GM19397 (cell line): ENCODE results near the gene ADAMTSL4.

Experiments used
- ATAC-seq: cut with Tn5 transposase; IDR thresholded peaks from one replicate; pipeline ENCODE4 v1.9.1; 2021; ENCODE audit warnings: mild to moderate bottlenecking, moderate library complexity; ENCODE audit not compliant: unreplicated experiment

ADAMTSL4 gene

DNA sequence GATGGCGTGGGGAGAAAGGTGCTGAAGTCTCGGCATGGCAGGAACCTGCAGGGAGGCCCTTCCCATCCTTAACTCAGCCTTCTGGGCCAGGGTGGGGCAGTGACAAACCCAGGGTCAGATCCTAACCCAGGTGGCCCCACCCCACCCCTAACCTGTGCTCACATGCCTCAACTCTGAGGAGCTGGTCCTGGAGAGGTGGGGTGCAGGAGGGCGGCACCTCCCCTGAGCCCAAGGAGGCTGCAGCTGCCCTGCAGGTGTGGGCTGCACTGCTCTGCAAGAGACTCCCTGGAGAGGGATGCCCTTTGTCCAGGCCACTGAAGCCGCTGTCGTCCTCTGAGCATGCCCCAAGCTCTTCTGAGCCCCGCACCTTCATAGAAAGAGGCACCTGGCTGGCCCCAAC lies 15.2 kb upstream of the ADAMTSL4 start:
- no peak for ATAC-seq

DNA sequence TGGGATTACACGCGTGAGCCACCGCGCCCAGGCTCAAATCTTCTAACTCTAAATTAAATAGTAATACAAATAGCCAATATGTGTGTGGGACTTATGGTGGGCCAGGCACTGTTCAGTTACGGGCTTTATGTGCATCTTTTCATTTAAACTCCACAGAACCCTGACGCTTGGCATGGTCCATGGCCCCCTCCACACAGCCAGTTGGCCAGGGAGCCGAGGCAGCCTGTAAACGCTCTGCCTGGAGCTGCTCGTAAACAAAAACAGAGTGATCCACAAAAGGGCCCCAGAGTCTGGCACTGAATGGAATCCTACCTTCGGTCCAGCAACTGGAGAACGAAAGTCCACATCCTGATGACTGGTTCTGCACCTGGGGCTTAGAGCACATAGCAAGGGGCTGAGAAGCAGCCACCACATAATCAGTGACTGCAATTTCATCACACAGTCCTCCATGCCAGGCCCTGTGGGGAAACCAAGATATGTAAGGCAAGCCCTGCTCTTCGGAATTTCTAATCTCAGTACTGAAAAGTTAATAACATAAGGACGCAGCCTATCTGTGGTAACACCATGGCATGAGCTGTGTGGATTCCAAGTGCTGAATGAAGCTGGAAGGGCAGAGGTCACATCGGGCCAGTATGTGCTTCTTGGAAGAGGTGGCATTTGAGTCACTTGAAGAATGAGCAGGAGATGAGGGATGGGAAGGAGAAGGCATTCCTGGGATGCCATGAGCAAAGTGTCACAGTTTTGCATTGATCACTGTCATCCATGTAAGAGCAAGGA lies 13.5 kb upstream of the ADAMTSL4 start:
- no peak for ATAC-seq

DNA sequence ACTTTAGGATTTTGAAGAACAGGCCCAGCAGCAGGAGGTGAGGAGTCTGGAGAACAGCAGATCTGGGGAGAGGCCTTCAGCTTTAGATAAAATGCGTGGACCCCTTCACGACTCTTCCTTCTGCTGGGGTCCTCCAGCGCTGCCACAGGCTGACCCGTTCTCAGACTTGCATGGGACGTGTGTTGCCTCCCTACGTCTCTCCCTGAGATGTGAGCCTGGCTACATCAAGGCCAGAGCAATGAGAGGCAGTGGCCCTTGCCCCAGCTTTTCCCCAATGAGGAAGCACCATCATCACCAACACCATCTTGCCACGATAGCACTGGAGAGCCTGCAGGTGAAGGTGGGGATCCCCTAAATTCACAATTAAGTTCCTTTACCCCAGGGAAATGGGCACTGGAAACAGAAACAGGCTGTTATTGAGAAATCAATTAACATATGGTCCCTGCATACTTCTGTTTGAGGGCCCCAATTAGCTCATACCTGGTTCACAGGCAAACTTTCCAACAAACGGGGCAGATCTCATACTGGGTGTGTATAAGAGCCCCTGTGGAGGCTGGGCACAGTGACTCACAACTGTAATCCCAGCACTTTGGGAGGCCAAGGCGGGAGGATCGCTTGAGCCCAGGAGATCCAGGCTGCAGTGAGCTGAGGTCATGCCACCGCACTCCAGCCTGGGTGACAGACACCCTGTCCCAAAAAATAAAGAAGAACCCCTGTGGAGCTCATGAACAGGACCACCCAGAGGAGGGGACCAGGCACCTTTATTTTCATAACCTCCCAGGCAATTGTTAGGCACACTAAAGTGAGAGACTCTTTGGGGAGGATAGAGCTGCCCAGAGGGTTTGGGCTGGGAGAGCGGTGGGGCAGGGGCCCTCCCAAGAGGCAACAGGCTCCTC lies 12.1 kb upstream of the ADAMTSL4 start:
- ATAC-seq, result no peak

DNA sequence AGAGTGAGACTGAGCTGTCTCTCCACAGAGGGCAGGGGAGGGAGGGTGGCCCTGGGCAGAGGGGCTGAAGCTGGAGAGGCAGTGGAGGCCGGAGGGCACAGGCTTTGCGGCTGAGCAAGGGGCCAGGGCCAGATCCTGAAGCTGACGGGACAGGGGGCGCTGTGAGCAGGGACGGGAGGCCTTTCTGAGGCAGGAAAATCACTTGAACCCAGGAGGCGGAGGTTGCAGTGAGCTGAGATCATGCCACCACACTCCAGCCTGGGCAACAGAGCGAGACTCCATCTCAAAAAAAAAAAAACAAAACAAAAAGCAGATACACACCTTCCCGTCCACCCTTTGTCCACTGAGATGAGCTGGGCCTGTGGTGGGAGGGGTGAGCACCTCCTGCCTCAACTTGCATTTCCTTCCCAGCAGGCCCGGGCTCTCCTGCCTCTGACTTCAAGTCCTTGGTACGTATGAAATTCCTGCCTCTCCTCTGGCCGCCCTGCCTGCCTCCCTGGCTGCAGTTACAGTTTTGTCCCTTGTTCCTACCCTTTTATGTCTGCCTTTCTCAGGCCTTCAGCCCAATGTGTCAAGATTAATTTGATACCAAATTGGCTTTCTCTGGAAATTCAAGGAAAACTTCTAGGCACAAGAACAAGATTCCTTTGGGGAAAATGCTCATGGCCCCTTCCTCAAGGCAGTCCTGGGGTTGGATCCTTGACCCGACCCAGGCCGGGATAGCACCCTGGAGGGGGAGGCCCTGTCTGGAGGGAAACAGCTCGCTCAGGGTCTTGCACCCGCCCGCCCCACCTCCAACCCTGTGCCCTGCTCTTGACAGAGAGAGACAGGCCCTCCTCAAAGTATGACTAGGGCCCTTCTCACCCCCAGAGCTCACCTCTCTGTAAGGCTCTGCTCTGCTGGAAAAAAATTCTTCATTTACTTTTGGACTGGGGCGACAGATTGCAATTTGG lies 11.2 kb upstream of the ADAMTSL4 start:
- no peak for ATAC-seq

DNA sequence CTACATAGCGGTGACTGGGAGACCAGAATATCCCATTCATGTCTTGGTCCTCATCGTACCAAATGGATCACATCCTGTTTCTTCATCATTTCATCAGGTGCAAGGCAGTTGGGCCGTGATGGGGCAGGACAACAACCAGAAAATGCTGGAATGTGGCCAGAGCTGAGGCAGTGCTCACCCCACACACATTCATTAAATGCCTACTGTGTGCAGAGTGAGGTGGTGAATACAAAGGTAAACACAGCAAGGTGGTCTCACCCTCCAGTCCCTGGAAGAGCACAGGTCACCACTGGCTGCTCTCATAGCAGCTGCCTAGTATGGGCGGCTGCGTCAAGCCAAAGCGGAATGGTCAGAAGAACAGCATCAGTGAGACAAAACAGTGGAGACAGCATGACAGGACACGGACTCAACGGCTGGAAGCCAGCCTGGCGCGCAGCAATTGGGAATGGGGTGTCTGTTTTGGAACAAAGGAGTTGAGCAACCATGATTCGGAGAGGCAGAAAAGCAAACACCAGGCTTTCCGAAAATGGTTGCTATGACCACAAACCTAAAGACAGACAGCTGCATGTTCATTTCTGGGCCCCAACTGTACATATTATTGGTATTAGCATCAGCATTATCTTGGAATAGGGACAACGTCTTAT lies 5.6 kb upstream of the ADAMTSL4 start:
- ATAC-seq, result no peak

DNA sequence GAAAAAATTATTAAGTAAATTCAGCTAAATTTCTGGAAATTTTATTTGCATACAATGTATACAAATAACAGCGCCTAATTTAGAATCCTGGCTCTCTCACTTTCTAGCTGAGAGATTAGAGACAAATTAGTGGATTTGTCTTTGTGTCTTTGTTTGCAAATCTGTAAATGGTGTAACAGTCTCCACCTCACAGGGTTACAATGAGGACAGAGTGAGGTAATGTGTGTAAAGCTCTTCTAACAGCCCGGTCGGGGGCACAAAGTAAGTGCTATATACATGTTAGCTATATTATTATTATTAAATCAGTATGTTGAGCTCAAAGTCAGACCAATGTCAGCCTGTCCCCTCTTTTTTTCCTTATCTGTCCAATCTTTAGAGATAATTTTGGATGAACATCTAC lies 5.0 kb upstream of the ADAMTSL4 start:
- no peak for ATAC-seq

DNA sequence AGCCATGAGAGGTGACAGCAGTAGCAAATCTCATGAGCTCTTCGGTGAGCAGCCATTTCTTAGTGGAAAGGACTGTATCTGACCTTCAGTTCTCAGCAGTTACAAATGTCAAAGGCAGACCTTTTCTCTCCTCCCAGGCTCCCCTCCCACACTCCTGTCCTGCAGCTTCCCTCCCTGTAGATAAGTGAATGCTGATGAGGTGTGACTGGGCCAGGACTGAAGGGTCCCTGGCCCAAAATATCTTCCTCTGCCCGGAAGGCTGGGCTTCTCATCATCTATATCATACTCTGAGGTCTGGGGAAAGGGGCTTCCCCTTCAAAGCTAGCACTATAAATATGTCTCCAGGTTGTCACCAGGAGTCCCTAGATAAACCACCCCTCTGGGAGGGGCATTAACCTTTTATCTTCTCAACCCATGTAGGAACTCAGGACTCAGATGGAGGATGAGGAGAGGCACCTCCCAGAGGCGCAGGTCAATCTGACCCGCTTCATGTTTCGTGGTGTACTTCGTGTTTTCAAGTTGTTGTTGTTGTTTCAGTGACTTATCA lies 3.6 kb upstream of the ADAMTSL4 start:
- ATAC-seq, result no peak

DNA sequence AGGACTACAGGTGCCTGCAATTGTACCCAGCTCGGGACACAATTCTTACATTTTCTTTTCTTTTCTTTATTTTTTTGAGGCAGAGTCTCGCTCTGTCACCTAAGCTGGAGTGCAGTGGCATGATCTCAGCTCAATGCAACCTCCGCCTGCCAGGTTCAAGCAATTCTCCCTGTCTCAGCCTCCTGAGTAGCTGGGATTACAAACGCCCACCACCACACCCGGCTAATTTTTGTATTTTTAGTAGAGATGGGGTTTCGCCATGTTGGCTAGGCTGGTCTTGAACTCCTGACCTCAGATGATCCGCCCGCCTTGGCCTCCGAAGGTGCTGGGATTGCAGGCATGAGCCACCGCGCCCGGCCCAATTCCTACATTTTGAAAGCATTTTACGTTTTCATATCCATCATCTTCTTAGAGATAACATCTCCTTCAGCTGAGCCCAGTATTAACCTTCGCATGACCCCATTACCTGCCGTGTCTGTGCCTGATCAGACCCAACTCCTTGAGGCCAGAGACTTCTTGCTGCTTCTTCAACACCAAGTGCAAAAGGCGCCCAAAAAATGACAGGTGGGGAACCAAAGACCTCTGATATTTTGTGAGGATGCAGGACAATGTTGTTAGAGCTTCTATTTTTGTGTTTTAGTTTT lies 2.8 kb upstream of the ADAMTSL4 start:
- no peak for ATAC-seq

DNA sequence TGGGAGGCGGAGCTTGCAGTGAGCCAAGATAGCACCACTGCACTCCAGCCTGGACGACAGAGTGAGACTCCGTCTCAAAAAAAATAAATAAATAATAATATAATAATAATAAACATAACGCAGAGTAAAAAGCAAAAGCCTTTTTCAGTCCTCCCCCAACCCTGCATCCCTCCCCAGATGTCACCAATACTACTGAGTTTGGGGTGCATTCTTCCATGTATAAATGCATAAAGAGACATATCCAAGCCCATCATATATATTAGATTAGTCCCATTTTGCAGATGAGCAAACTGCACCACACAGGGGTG lies 930 bp upstream of the ADAMTSL4 start:
- ATAC-seq, result no peak

DNA sequence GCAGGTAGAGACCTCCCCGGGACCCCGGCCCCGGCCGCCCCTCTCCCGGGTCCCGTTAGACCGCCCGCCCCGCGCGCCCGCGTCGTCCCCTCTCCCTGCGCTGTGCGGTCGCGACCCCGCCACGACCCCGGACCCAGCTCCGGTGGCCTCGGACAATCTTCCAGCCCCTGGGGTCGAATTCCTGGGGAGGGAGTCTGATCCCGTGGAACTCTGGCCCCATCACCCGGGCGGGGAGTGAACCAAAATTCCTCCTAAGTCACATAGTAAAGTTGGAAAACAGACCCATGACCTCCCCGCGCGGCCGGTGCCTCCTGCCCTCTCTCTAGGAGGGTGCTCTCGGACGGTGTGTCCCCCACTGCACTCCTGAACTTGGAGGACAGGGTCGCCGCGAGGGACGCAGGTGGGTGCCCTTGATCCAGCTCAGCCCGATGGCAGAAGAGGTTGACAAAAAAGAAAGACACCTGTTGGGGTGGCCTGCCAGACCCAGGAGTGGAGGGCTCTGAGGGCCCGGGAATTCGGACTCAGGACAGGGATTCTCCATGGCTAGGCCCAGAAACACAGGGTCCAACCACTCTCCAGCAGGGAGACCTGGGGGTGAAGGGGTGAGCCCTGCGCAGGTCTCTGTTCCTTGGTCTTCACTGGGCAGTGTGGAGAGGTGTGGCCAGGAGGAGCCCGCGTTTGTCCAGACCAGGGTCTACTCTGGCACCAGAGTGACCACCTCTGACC lies 451 bp downstream of the ADAMTSL4 start:
- no peak for ATAC-seq

DNA sequence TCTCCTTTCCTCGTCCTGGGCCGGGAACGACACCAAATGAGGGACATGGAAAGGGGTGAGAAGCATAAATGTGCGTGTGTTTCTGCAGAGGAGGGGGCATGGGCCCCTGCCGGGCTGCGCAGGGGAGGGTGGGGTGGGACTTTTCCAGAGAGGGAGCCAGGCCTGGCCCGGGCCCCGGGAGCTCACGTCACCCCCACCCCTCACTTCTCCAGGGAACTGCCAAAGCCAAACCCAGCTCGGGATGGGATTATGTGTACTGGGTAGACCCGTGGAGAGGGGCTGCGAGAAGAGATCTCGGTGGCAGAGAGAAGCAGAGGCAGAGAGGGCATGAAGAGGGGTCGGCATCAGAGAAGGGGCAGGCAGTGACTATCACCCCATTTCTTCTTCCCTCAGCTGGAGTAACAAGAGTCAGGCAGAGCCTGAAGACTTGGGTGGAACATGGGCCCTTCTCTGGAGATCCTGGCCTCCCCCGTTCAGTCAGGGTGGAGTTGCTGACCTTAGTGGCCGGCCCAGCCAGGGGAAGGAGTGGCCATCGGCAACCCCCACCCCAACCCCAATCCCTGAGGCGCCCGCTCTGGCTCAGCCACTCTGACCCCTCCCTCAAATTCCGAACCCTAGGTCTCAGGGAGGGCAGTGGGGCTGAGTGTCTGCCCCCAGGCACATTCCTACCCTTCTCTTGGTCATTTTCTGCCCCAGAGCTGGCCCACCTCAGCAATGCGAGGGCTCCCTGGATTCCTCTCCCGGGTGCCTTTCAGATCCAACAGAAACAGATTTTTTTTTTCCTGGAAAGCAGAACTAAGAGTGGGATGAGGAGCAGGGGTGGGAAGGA lies 1.2 kb downstream of the ADAMTSL4 start:
- ATAC-seq, result no peak

DNA sequence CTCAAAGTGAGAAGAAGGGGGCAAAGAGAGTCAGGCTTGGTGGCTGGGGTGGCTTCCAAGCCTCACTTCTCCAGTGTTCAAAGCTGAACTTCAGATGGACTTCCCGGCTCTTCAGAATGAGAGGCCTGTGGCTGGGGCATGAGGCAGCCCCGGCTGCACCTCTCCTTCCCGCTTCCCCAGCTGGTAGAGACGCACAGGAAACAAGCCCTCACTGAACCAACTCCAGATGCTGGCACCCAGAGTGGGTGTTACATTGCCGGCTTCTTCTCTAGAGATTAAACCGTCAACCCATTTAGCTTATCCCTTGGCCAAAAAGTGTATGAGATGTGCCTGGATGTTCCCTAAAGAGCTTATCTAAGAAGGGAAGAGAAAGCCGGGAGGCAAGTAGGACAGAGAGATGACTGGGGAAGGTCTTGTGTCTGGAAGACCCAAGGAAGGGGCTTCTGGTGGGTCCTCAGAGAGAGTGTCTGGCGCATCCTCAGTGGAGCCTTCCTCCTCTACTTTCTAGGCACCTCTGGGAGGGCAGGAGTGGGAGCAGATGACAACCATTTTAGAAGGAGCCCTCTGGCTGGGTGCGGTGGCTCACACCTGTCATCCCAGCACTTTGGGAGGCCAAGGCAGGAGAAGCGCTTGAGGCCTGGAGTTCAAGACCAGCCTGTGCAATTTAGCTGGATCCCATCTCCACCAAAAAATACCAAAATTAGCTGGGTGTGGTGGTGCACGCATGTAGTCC lies 2.0 kb downstream of the ADAMTSL4 start:
- no peak for ATAC-seq

DNA sequence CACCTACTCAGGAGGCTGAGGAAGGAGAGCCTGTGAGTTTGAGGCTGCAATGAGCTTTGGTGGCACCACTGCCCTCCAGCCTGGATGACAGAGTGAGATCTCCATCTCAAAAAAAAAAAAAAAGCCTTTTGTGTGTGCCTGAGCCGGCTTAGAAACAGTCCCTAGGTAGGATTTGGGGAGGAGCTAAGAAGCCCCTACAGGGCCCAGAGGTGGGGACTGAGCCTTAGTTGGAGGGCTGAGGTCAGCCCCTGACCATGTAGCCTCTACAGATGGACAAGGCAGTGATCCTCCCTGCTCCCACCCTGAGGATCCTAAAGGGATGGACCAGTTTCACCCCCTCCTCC lies 2.5 kb downstream of the ADAMTSL4 start:
- ATAC-seq, result no peak

DNA sequence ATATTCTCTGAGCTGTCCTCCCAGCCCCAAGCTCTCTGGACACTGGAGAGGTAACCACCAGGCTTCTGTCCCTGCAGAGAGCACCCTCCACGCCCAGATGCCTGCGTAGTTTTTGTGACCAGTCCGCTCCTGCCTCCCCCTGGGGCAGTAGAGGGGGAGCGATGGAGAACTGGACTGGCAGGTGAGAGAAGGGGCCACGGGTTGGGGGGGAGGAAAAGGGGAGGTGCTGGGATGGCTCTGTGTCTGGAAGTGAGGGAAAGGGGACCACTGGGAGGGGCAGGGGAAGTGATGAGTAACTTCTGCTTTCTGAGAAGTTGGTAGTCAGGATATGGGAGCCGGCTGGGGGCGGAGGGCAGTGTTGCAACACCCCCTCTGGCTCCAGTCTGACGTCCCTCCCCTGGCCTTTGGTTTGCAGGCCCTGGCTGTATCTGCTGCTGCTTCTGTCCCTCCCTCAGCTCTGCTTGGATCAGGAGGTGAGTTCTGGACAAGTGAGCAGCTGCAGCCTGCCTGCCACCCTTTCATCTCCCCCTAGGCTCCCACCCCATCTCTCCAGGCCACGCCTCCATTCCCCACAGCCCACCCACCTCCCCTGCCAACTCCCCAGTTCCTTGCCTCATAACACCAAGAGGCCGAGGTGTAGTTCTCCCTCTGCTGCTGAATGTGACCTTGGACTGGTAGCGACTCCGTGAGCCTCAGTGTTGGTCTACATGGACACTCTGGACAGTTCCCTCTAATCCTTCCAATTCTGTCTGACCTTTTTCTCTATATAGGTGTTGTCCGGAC lies 3.1 kb downstream of the ADAMTSL4 start:
- no peak for ATAC-seq

DNA sequence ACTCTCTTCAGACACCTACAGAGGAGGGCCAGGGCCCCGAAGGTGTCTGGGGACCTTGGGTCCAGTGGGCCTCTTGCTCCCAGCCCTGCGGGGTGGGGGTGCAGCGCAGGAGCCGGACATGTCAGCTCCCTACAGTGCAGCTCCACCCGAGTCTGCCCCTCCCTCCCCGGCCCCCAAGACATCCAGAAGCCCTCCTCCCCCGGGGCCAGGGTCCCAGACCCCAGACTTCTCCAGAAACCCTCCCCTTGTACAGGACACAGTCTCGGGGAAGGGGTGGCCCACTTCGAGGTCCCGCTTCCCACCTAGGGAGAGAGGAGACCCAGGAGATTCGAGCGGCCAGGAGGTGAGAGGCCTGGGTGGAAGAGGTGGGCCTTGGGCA lies 3.7 kb downstream of the ADAMTSL4 start:
- no peak for ATAC-seq

DNA sequence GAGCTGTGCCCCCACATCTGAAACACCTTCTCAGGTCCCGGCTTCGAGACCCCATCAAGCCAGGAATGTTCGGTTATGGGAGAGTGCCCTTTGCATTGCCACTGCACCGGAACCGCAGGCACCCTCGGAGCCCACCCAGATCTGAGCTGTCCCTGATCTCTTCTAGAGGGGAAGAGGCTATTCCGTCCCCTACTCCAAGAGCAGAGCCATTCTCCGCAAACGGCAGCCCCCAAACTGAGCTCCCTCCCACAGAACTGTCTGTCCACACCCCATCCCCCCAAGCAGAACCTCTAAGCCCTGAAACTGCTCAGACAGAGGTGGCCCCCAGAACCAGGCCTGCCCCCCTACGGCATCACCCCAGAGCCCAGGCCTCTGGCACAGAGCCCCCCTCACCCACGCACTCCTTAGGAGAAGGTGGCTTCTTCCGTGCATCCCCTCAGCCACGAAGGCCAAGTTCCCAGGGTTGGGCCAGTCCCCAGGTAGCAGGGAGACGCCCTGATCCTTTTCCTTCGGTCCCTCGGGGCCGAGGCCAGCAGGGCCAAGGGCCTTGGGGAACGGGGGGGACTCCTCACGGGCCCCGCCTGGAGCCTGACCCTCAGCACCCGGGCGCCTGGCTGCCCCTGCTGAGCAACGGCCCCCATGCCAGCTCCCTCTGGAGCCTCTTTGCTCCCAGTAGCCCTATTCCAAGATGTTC lies 4.3 kb downstream of the ADAMTSL4 start:
- ATAC-seq, result no peak

DNA sequence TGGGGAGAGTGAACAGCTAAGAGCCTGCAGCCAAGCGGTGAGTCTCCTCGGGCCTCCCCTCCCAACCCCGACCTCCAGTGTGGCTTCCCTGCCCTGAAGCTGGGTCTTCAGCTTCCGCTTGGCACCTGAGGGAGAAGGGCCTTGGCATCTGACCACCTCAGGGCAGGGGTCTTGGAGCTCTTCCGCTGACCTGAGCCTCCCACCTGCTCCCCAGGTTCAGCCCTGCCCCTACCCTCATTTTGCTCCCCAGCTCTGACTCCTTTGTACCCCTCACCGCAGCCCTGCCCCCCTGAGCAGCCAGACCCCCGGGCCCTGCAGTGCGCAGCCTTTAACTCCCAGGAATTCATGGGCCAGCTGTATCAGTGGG lies 4.9 kb downstream of the ADAMTSL4 start:
- no peak for ATAC-seq
